ENCODE data around the gene PTOV1.
A peak's percentile ranks its signal among the peaks of the same experiment; 100 is the strongest.

Gene PTOV1

GRCh38 chr19:49859682-49860335 is 8.8 kb downstream of the PTOV1 start:
- no peak overlapping the region for H3K4me3 ChIP-seq (ENCODE audit: low read depth, low read length)
- peaks cover 0 to 8% of the 10 kb centered on the region in 2 experiments for H3K4me1 ChIP-seq (ENCODE audit: control insufficient read depth in 1 of 2, insufficient read depth in 2 of 2, low read length in 2 of 2)
- H3K79me2 ChIP-seq (ENCODE audit: control insufficient read depth, insufficient read depth, low read length, poor library complexity), result no peaks in the 10 kb centered on the region
- H2BK5ac ChIP-seq (ENCODE audit: low read depth, low read length, poor library complexity), result no peak overlapping the region
- DNase-seq, result peak in 1 of 2 donors; percentile 29
- WGBS (ENCODE audit: extremely low coverage, insufficient coverage, insufficient read length), result no CpG with 5 or more reads among the region's 22 CpGs
- H3K79me1 ChIP-seq (ENCODE audit: low read length), result no peaks in the 10 kb centered on the region
- H3K14ac ChIP-seq (ENCODE audit: low read length), result no peak overlapping the region
- no peaks in the 10 kb centered on the region for H3K9me3 ChIP-seq (ENCODE audit: insufficient read depth, low read depth, low read length)
- H3K27me3 ChIP-seq (ENCODE audit: insufficient read depth, low read length), result no peaks in the 10 kb centered on the region
- no peak overlapping the region for H3K4ac ChIP-seq (ENCODE audit: low read depth, low read length)
- no peak overlapping the region for H3K27ac ChIP-seq (ENCODE audit: low read depth, low read length)
- no peak overlapping the region for H4K91ac ChIP-seq (ENCODE audit: low read depth, low read length)
- no peak overlapping the region for H4K12ac ChIP-seq (ENCODE audit: low read depth, low read length)
- no peak overlapping the region for H3K18ac ChIP-seq (ENCODE audit: low read length)
- H2BK120ac ChIP-seq (ENCODE audit: insufficient read depth, low read length, poor library complexity), result no peak overlapping the region
- H3K36me3 ChIP-seq (ENCODE audit: control insufficient read depth in 1 of 2, insufficient read depth in 2 of 2, low read length in 2 of 2), result peaks cover 88 to 96% of the 10 kb centered on the region in 2 experiments
- H3K4me2 ChIP-seq (ENCODE audit: low read length), result no peak overlapping the region
- no peak overlapping the region for H2AK5ac ChIP-seq (ENCODE audit: low read length)
- H3K23ac ChIP-seq (ENCODE audit: low read length), result no peak overlapping the region
- H2BK12ac ChIP-seq (ENCODE audit: low read length), result no peak overlapping the region
- no peak overlapping the region for H4K8ac ChIP-seq (ENCODE audit: low read depth, low read length)
- H3K9ac ChIP-seq (ENCODE audit: low read length), result no peak overlapping the region
- no peak overlapping the region for H2AFZ ChIP-seq (ENCODE audit: insufficient read depth, low read length, poor library complexity)

GRCh38 chr19:49860336-49861102 is 9.6 kb downstream of the PTOV1 start:
- no peak overlapping the region for H3K27ac ChIP-seq (ENCODE audit: low read depth, low read length)
- H3K4me2 ChIP-seq (ENCODE audit: low read length), result no peak overlapping the region
- H4K12ac ChIP-seq (ENCODE audit: low read depth, low read length), result no peak overlapping the region
- H2AFZ ChIP-seq (ENCODE audit: insufficient read depth, low read length, poor library complexity), result no peak overlapping the region
- H3K4me3 ChIP-seq (ENCODE audit: low read depth, low read length), result no peak overlapping the region
- no peak overlapping the region for H3K23ac ChIP-seq (ENCODE audit: low read length)
- no CpG with 5 or more reads among the region's 17 CpGs for WGBS (ENCODE audit: extremely low coverage, insufficient coverage, insufficient read length)
- no peak overlapping the region for H4K91ac ChIP-seq (ENCODE audit: low read depth, low read length)
- H3K9ac ChIP-seq (ENCODE audit: low read length), result no peak overlapping the region
- no peak overlapping the region for H3K14ac ChIP-seq (ENCODE audit: low read length)
- peaks cover 85 to 92% of the 10 kb centered on the region in 2 experiments for H3K36me3 ChIP-seq (ENCODE audit: control insufficient read depth in 1 of 2, insufficient read depth in 2 of 2, low read length in 2 of 2)
- H2BK12ac ChIP-seq (ENCODE audit: low read length), result no peak overlapping the region
- no peak overlapping the region for H3K18ac ChIP-seq (ENCODE audit: low read length)
- no peaks in the 10 kb centered on the region for H3K79me2 ChIP-seq (ENCODE audit: control insufficient read depth, insufficient read depth, low read length, poor library complexity)
- DNase-seq, result no peak
- H3K4me1 ChIP-seq (ENCODE audit: control insufficient read depth in 1 of 2, insufficient read depth in 2 of 2, low read length in 2 of 2), result peaks cover 0 to 8% of the 10 kb centered on the region in 2 experiments
- H3K27me3 ChIP-seq (ENCODE audit: insufficient read depth, low read length), result no peaks in the 10 kb centered on the region
- H3K4ac ChIP-seq (ENCODE audit: low read depth, low read length), result no peak overlapping the region
- H2BK120ac ChIP-seq (ENCODE audit: insufficient read depth, low read length, poor library complexity), result no peak overlapping the region
- no peaks in the 10 kb centered on the region for H3K79me1 ChIP-seq (ENCODE audit: low read length)
- no peaks in the 10 kb centered on the region for H3K9me3 ChIP-seq (ENCODE audit: insufficient read depth, low read depth, low read length)
- no peak overlapping the region for H2BK5ac ChIP-seq (ENCODE audit: low read depth, low read length, poor library complexity)
- no peak overlapping the region for H4K8ac ChIP-seq (ENCODE audit: low read depth, low read length)
- H2AK5ac ChIP-seq (ENCODE audit: low read length), result no peak overlapping the region

- no peaks in the 10 kb centered on the region for H3K27me3 ChIP-seq (ENCODE audit: insufficient read depth, low read length)
- no peak overlapping the region for H3K4ac ChIP-seq (ENCODE audit: low read depth, low read length)
Observed at GRCh38 chr19:49861107-49861506, 10.1 kb downstream of the PTOV1 start.

GRCh38 chr19:49861541-49862378 is 10.8 kb downstream of the PTOV1 start:
- Histone ChIP-seq H4K8ac (ENCODE audit: low read depth, low read length) (no peak overlapping the region), H3K4me1 (ENCODE audit: control insufficient read depth in 1 of 2, insufficient read depth in 2 of 2, low read length in 2 of 2) (peaks cover 6 to 19% of the 10 kb centered on the region in 2 experiments), H2AFZ (ENCODE audit: insufficient read depth, low read length, poor library complexity) (no peak overlapping the region), H2BK120ac (ENCODE audit: insufficient read depth, low read length, poor library complexity) (no peak overlapping the region), H3K23ac (ENCODE audit: low read length) (no peak overlapping the region), H2BK12ac (ENCODE audit: low read length) (no peak overlapping the region), H3K18ac (ENCODE audit: low read length) (no peak overlapping the region), H2BK5ac (ENCODE audit: low read depth, low read length, poor library complexity) (no peak overlapping the region), H3K14ac (ENCODE audit: low read length) (no peak overlapping the region), H3K4ac (ENCODE audit: low read depth, low read length) (no peak overlapping the region), H3K9ac (ENCODE audit: low read length) (no peak overlapping the region), H4K12ac (ENCODE audit: low read depth, low read length) (no peak overlapping the region), H3K27me3 (ENCODE audit: insufficient read depth, low read length) (no peaks in the 10 kb centered on the region), H3K36me3 (ENCODE audit: control insufficient read depth in 1 of 2, insufficient read depth in 2 of 2, low read length in 2 of 2) (peaks cover 74 to 80% of the 10 kb centered on the region in 2 experiments), H3K79me2 (ENCODE audit: control insufficient read depth, insufficient read depth, low read length, poor library complexity) (no peaks in the 10 kb centered on the region), H3K9me3 (ENCODE audit: insufficient read depth, low read depth, low read length) (no peaks in the 10 kb centered on the region), H3K79me1 (ENCODE audit: low read length) (peaks cover 1% of the 10 kb centered on the region), H2AK5ac (ENCODE audit: low read length) (no peak overlapping the region), H4K91ac (ENCODE audit: low read depth, low read length) (no peak overlapping the region), H3K4me2 (ENCODE audit: low read length) (no peak overlapping the region), H3K27ac (ENCODE audit: low read depth, low read length) (no peak overlapping the region), H3K4me3 (ENCODE audit: low read depth, low read length) (no peak overlapping the region)
- no CpG with 5 or more reads among the region's 60 CpGs for WGBS (ENCODE audit: extremely low coverage, insufficient coverage, insufficient read length)
- peak; percentile 82 to 85 for DNase-seq

More at GRCh38 chr19:49861107-49861506, 10.1 kb downstream of the PTOV1 start:
- no peak overlapping the region for H4K8ac ChIP-seq (ENCODE audit: low read depth, low read length)
- no peak overlapping the region for H3K4me2 ChIP-seq (ENCODE audit: low read length)
- no peak overlapping the region for H4K91ac ChIP-seq (ENCODE audit: low read depth, low read length)
- H2BK12ac ChIP-seq (ENCODE audit: low read length), result no peak overlapping the region
- no peak overlapping the region for H3K18ac ChIP-seq (ENCODE audit: low read length)
- peaks cover 80 to 86% of the 10 kb centered on the region in 2 experiments for H3K36me3 ChIP-seq (ENCODE audit: control insufficient read depth in 1 of 2, insufficient read depth in 2 of 2, low read length in 2 of 2)
- H3K14ac ChIP-seq (ENCODE audit: low read length), result no peak overlapping the region
- no peaks in the 10 kb centered on the region for H3K9me3 ChIP-seq (ENCODE audit: insufficient read depth, low read depth, low read length)
- H2BK120ac ChIP-seq (ENCODE audit: insufficient read depth, low read length, poor library complexity), result no peak overlapping the region
- peak; percentile 33 to 48 for DNase-seq
- H2AK5ac ChIP-seq (ENCODE audit: low read length), result no peak overlapping the region
- no peak overlapping the region for H3K9ac ChIP-seq (ENCODE audit: low read length)
- H3K79me2 ChIP-seq (ENCODE audit: control insufficient read depth, insufficient read depth, low read length, poor library complexity), result no peaks in the 10 kb centered on the region
- H3K4me3 ChIP-seq (ENCODE audit: low read depth, low read length), result no peak overlapping the region
- H3K23ac ChIP-seq (ENCODE audit: low read length), result no peak overlapping the region
- H2BK5ac ChIP-seq (ENCODE audit: low read depth, low read length, poor library complexity), result no peak overlapping the region
- H2AFZ ChIP-seq (ENCODE audit: insufficient read depth, low read length, poor library complexity), result no peak overlapping the region
- H4K12ac ChIP-seq (ENCODE audit: low read depth, low read length), result no peak overlapping the region
- WGBS (ENCODE audit: extremely low coverage, insufficient coverage, insufficient read length), result no CpG with 5 or more reads among the region's 13 CpGs
- H3K79me1 ChIP-seq (ENCODE audit: low read length), result no peaks in the 10 kb centered on the region
- H3K4me1 ChIP-seq (ENCODE audit: control insufficient read depth in 1 of 2, insufficient read depth in 2 of 2, low read length in 2 of 2), result peaks cover under 1 to 14% of the 10 kb centered on the region in 2 experiments
- no peak overlapping the region for H3K27ac ChIP-seq (ENCODE audit: low read depth, low read length)
